Stimulated activated CD4-positive, alpha-beta T cell treated with anti-CD3 and anti-CD28 coated beads, TNF-alpha, amount 100 ng/mL, for 4 hours (primary cell): ENCODE results near the gene FOXP4.

Source experiments
- DNase-seq, 3 experiments: peaks; one replicate each; pipeline ENCODE4 v3.0.0-alpha.2; 2020; ENCODE audit warnings: low read depth in 3 of 3

The FOXP4 gene

DNA sequence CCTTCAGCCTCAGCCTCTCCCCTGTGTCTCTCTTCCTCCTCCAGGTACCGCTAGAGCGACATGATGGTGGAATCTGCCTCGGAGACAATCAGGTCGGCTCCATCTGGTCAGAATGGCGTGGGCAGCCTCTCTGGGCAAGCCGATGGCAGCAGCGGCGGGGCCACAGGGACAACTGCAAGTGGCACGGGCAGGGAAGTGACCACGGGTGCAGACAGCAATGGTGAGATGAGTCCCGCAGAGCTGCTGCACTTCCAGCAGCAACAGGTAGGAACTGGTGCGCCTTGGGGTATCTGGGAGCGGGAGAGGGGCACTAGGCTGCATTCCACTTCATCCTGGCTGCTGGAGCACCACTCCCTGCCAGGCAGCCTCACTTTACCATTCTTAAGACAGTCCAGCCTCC is 19.5 kb downstream of the FOXP4 start:
- no peak for DNase-seq

DNA sequence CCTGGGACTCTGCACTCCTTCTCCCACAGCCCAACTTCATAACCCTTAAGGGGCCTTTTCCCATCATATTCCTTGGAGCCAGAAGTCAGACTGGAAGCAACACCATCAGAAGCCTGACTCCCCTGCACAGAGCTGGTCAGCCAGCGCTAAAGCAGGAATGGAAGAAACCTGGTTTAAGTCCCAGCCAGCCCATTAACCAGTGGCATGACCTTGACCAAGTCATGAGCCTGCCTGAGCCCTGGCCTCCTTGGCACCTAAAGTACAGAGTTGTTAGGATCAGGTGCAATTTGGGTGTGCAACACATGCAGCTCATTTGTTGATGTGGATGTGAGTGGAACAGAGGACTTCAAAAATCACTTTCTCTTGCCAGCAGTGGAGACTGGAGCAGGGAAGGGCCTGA is 20.8 kb downstream of the FOXP4 start:
- no peak for DNase-seq

DNA sequence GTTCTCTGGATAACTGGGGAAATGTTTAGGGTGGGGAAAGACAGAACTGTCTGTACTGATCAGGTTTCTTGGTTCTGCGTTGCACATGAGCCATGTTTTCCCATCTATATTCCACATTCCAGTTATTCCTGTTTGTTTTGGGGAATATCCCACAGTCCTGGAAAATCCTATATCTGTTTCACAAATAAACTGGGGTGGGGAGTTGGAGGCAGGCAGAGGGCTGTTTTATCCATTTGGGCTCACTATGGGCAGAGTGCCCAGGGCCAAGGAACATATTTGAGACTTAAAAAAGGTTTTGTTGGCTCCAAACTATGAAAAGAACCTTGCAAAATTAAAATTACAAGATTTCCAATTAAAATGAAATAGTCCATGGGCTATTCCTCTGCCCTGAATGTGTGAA is 21.5 kb downstream of the FOXP4 start:
- no peak for DNase-seq

DNA sequence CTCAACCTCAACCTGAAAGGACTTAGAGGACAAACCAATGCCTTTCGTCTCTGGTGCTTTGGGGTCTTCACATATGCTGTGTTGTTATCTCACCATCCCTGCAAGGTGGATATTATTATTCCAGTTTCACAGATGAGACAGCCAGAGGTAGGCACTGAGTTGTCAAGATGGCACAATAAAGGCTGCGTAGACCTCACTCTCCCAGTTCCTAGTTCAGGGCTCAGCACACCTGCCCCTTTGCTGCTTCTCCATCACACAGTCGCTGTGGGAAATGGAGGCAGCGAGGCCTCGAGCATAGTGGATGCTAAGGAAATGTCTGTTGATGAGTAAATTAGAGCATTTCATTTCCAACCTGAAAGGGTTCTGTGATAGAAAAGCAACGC is 22.0 kb downstream of the FOXP4 start:
- no peak for DNase-seq

DNA sequence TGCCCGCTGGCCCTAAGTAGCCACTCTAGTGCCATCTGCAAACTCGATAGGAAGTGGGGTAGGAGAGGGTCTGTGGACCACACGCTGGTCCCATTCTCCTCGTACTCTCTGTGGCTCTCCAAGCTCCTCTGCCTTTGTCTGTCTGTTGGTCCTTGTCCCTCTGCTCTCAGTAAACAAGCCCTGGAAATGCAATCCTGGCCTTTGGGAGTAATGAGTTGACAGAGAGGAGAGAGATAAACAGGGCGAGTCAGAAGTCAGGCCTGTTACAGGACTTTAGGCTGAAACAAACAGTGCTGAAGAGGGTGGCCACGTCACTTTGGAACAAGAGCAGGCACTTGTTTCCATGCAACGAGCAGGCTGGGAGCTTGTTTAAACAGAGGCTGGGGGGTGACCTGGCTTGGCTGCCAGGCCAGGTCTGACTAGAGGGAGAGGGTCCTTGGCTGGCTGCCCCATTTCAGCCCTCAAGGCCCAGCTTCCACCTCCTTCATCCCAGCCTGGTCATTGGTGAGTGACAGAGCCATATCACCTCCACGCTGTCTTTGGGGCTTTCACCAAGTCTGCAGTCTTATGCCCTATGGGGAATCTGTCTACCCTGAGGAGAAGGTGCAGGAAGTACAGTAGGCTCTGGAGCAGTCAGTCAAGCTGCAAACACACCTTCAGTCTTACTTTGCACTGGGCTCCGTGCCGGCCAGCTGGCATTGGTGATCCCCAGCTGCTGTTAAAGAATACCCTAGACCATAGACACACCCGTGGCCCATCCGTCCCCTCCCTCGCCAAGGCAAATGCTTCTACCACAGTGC is 22.6 kb downstream of the FOXP4 start:
- DNase-seq = no peak

DNA sequence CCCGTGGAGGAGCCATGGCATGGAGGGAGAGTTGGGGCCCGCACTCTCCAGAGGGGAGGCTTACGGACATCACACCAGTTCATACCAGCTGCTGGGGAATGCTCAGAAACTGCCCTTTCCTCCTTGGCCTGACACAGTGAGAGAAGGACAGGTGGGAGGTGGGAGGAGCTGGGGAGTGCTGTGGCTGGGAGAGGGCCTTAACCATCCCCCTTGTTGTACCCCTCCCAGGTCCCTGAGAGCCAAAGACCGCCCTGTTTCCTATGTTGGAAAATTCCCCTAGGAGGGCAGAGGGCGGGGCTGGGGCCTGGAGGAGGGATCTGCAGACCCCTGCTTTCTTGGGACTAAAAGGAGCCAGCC is 24.1 kb downstream of the FOXP4 start:
- no peak for DNase-seq

DNA sequence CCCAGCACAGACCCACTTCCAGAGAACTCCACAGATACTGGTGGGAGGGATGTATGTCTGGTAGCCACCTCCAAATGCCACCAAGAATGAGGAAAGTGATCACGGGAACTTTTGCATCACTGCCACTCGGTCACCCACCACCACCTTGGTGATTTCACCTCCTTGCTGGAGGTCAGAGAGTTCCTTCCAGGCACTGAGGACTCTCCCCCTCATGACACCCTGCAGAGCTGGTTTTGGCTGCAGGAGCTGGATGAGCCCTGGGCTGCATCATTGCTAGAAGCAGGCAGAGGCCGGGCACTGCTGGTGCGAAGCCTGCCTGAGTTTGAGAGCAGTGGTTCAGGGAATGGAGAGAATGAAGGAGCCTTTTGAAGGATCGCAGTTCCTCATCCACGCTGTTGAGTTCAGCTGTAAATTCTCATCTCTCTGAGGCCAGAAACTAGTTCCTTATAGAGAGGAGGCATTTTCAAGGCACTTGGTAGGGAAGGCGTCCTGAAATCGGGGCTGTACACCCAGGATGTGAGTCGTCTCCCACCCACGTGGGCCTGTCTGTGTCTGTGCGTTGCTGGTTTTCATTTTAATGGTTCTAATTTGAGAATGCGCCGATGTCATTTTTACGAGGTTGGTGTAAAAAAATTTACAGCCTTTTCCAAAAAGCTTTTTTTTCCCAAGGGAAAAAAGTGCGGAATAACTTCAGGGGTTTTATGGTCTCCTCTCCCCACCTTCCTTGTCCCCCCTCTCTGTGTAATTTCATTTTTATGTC is 25.0 kb downstream of the FOXP4 start:
- no peak for DNase-seq

DNA sequence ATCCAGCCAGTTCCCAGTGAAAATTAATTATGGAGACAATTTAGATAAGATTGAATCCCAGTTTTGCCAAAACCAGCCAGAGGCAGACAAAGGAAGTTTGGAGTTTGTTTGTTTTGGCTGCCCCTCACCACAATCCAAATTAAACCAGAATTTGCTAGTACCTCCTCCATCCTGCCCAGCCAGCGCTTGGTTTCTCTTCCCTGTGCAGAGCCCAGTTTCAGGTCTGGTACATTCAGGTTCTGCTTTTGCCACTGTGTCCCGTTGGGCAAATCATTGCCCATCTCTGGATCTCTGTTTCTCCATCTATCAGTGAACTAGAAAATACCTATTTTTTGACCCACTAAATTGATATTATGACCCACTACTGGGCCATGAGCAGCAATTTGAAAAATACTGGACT is 26.4 kb downstream of the FOXP4 start:
- no peak for DNase-seq

DNA sequence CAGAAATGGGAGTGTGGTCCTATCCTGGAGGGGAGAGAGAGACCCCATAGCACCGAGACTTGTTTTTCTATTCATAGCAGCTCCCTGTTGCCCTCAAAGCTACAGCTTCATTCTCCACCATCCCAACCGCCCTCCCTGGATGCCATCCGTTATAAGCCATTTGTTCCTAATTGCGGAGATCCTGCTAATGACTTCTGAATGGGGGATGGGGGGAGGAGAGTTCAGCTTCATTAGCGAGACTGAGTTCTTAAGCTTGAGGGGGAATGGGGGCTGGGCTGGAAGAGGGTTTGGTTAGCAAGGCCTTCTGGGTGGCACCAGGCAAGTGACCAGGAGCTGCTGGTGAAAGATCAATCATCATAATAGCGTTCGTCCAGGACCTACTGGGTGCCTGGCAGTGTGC is 27.1 kb downstream of the FOXP4 start:
- DNase-seq = no peak

DNA sequence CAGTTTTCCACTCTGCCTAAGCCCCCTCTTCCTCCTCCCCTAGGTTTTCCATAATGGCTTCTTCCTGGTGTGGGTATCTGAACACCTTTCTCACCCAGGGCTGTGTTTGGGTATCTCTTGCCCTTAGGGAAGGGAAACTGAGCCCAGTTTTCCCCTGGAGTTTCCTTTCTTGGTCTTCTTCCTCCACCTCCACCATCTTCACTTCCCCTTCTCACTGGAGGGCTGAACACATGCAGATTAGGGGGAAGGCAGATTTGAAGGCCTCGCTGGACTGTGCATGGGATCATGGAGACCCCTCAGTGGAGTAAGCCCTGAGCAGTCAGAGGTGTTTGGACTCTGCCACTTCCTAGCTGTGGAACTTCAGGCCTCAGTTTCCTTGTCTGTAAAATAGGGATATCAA is 27.8 kb downstream of the FOXP4 start:
- no peak for DNase-seq

DNA sequence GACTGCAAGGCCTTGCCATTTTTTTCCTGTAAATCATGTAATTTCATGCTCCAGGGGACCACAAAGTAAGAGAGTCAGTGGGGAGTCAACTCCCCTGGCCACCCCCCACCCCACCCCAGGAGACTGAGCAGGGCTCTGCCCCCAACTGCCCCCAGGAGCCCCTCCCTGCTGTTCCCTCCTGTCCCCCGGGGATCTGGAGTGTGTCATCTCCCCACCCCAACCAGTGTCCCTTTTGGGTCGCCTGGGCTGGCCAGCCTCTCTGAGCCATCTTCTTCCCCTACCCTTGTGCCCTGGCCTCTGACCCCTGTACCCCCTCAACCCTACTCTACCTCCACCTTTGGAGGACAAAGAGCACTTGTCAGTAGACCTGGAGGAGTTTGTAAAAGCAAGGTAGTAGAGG is 29.4 kb downstream of the FOXP4 start:
- DNase-seq = no peak

DNA sequence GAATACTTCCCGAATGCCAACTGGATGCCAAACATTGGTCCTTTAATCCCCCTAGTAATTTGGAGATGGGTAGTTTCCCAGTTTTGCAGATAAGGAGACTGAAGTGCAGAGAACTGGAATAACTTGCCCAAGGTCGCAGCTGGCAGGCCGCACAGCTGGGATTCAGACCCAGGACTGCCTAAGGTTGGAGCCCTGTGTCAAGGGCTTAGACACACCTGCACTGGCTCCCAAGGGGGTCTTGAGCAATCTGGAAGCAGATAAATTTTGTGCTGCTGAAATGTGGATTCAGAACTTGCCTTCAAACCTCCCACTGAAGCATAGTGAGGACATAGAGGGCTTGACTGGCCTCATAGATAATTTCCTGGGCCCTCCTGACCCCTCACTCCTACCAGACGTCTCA is 30.5 kb downstream of the FOXP4 start:
- DNase-seq = no peak

DNA sequence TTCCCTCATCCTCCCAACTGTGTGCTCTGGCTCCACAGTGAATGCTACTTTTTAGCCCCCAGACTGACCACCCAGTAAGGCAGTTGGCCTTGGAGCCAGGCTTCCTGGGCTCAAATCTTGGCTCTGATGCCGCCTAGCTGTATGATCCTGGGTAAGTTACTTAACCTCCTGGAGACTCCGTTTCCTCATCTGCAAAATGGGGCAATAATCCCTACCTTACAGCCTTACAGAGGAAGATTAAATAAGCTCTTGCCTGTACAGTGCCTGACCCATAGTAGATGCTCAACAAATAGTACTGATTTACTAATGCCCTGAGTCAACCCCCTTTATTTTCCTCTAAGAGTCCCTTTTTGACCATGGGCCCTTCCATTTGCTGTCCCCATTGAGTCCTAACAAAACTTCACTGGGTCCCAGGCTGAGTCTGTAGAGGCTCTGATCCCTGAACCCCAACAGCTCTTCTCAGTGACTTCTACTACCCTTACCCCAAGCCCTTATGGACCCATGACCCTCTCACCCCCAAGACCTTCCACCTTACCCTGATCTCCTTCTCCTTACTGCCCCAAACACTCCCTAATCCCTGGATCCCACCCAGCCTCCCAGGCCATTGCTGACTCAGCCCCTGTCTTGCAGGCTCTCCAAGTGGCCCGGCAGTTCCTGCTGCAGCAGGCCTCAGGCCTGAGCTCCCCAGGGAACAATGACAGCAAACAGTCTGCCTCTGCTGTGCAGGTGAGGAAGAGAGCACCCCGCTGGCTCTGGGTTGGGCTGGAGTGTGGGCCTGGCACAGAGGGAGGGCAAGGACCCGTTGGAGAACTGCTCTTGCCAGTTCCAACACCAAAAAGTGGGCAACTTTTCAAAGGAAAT is 31.4 kb downstream of the FOXP4 start:
- no peak for DNase-seq

DNA sequence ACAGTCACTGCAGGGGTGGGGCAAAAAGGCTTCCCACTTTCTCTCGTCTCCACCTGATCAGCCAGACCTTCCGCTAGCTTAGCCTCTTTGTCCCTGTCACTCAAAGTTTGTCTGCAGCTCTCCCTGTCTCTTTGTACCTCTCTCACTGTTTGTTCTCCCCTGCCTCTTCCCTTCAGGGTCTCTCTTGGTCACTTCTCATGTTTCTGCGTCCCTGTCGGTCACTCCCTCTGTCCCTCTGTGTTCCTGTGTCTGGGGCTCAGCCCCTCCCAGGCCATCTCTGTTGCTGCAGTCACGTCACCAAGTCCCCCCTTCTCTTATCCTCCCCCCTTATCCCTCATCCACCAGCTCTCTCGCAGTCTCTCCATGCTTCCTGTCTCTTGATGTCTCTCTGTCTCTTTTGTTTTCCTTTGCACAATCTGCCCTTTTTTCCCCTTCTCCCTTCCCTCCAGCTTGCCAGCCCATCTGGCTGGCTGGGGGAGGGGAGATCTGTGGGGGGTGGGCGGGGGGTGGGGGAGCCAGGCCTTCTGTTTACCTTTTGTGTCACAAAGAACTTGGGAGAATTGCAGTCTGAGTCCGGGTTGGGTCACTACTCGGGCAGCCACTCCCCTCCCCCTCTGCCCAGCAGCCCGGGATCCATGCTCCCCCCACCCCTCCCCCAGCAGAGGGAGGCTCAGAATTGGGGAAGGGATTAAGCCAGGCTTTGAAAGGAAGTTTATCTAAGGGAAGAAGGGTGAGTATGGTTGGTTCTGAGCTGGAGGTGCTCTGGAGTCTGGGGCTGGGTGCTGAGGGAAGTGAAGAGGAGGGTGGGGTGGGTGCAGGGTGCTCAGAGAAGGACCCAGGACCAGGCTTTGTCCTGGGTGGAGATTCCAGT is 32.3 kb downstream of the FOXP4 start:
- DNase-seq = no peak

DNA sequence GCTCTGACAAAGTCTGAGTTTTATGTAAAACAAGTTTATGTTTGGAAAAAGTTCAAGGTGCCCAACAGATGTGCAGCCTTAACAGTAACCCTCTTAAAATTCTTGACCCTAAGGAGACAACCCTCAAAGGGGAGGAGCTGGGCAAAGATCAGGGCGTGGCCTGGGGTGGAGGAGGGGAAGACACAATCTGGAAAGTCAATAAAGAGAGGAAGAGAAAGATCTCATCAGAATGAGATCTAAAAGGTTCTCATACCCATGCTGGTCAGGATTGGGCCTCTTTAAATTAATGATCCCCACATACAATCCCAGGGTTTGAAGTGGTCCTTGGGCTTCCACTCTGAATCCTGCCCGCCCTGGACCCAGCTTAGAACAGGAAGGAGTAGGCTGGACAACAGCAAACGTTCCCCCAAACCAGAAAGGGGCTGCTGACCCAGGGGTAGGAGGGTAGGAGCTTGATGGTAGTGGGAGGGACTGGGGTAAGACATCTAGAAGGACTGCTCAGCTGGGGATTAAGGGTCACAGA is 33.0 kb downstream of the FOXP4 start:
- DNase-seq = no peak

DNA sequence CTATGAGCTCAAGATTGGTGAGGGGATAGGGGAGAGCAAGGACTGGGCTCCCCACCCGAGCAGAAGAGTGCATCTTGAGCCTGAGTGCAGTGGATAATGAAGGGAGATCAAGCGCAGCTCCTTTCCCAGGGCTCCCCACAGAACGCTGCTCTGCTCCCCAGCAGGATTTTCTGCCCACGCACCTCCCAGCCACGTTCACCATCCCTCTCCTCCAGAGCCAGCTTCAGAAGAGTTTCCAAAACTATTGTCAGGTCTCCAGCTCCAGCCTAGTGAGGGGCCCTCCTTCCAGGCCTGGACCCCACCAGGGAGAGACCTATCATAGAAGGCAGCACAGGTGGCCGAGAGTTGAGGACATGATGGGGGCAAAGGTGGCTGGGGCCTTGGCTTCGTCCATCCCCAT is 34.5 kb downstream of the FOXP4 start:
- no peak for DNase-seq

DNA sequence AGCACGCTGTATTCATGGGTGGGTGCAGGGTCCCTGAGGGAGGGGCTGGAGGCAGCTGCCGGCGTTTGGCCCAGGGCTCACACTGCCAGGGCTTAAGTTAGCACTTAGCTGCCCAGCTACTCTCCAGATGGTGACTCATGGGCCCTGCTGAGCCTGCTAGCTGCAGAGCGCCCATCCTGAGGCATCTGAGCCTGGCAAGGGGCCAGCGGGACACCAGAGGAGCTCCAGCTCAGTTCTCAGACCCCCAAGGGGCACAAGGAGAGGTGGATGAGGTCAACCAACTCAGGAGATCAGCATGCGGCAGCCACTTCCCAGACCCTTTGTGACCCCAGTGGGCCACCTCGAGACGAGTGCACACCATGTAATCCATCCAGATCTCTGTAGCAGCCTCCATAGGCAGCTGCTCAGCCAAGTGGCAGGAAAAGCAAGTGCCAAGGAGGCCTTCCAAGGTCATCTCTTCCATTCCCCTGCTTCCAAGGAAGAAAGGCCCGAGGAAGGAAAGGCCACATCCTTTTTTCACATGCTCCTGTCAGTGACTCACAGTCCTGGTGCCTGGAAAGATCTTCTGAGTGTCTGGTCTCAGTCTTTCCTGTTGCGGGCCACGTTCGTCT is 35.3 kb downstream of the FOXP4 start:
- DNase-seq = no peak

DNA sequence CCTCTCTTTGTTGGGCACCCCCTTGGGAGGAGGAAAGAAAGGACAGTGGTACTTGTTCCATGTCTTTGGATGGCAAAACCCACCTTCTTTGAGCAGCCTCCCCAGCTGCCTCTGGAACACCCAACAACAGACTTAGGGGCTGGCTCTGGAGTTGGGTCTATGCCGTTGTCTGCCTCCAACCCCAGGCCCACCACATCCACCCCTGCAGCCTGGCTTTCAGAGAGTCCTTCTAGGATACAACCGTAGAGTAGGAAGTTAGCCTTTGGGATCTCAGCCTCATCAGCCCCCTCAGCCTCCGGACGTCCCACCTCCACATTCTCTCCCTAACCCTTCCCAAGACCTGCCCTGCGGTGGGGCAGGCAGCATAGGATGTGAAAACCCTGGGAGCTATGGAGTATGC is 36.4 kb downstream of the FOXP4 start:
- DNase-seq = no peak

DNA sequence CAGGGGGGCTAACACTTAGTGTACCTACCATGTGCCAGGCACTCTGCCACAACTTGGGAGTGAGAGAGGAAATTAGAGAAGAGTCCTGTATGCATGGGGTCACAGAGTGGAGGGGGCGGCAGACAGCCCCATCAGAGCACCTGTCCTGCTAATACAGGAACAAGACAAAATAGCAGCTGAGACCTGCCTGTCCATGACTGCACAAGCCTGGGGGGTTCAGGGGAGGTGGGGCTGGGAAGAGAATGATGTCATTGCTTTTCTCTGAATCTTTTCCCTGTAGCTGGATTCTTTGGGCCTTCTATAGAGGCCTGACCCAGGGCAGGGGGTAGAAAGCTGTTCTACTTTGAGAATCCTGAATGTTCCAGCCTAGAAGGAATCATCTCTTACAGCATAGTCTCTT is 37.4 kb downstream of the FOXP4 start:
- DNase-seq = no peak

DNA sequence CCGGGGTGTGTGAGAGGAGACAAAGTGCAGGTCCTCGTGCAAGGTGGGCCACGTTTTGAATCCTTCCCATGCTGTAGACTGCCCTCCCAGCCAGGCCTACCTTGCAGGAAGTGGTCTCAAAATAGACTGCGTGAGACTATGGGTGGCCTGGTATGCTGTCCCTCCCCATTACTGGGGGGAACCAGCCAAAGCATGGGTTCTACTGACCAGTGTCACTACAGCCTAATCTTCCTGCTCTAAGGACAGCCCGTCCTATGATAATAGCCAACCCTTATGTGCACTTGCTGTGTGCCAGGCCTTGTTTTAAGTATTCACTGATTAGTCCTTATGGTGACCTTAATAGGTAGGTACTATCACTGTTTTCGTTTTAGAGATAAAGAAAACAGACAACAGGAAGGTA is 38.0 kb downstream of the FOXP4 start:
- no peak for DNase-seq

DNA sequence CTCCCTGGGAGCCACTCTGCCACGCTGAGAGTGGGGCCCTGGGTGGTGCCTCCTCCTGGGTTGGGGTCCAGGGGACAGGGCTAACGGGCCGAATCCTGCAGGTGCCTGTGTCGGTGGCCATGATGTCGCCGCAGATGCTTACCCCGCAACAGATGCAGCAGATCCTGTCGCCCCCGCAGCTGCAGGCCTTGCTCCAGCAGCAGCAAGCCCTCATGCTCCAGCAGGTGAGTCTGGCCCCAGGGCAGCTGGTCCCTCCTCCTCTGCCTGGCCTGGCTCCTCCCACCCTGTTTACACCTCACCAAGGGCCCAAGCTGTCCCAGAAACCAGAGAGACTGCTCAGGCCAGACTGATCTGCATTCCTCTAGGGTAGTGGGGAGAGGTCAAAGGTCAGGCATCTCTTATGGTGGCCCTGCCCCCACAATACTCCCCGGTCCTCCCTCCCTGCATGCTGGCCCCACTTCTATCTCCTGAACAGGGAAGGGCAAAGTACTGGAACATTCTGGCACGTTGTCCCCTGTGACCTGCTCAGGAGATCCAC is 38.6 kb downstream of the FOXP4 start:
- no peak for DNase-seq
